Brain microvascular endothelial cell (primary cell): ENCODE data around the gene ADCY5.

Experiments used
- DNase-seq: peaks from one replicate; pipeline ENCODE4 v3.0.0-alpha.2; 2020
- H3K27ac ChIP-seq: fragments of 250-450 bp; sonication (Bioruptor Pico); 2 replicates; pipeline ENCODE4 v1.5.1; 2020; ENCODE audit warnings: mild to moderate bottlenecking, moderate library complexity
- H3K27me3 ChIP-seq: fragments of 250-450 bp; sonication (Bioruptor Pico); replicated peaks from 2 replicates; pipeline ENCODE4 v1.5.1; 2020; ENCODE audit warnings: mild to moderate bottlenecking
- H3K36me3 ChIP-seq: fragments of 250-450 bp; sonication (Bioruptor Pico); replicated peaks from 2 replicates; pipeline ENCODE4 v1.5.1; 2020; ENCODE audit warnings: mild to moderate bottlenecking
- H3K4me3 ChIP-seq: 2 replicates; pipeline ENCODE4 v1.5.1; 2011; ENCODE audit warnings: low read depth, mild to moderate bottlenecking, control low read depth, low read length, moderate library complexity
- CTCF ChIP-seq: IDR thresholded peaks from 2 replicates; pipeline ENCODE4 v1.5.1; 2011; ENCODE audit warnings: low read depth, mild to moderate bottlenecking, moderate library complexity, low read length, control low read depth, inconsistent platforms; ENCODE audit errors: missing control alignments
- in situ Hi-C: cut with HindIII; loops from 2 replicates; pipeline ENCODE4 v1.10.0; 2017; ENCODE audit warnings: low sequenced_read_pairs, low pct_ligation_motif_present

ADCY5 gene

DNA sequence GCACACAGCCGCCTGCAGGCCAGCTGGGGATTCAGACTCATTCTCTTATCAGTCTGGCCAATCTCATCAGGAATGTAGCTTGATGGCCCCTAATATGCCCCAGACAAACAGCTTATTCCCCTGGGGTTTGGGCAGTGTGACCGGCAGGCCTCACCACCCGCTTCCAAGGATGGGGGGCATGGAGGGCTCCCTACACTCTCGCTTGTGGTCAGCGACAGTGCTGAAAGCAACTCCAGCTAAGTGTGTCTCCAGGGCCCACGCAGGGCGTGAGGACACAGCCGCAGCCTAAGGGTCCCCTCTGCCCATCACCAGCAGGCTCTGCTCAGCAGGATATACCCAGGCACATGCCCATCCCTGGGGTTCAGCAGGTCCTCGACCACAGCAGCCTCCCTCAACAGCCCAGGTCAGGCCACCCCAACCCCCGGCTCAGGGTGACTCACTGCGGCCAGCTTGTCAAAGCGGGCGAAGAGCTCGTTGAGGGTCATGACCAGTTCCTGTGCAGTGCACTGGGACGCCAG lies 116.7 kb downstream of the ADCY5 start:
- no peak for TF ChIP-seq CTCF
- in situ Hi-C loops, result no loop called here
- no peaks in the 10 kb centered on the region for H3K36me3 ChIP-seq

GRCh38 chr3:123331651-123332050 lies 117.2 kb downstream of the ADCY5 start:
- Histone ChIP-seq H3K4me3 (no peak overlapping the region), H3K27me3 (peaks cover 3% of the 10 kb centered on the region), H3K36me3 (no peaks in the 10 kb centered on the region), H3K27ac (no peak overlapping the region)
- DNase-seq, result no peak
- TF ChIP-seq CTCF, result no peak
- in situ Hi-C loops, result no loop called here

More for the DNA sequence above, 116.7 kb downstream of the ADCY5 start:
- no peak for DNase-seq
- Histone ChIP-seq H3K27me3 (peaks cover 3% of the 10 kb centered on the region), H3K27ac (no peak overlapping the region), H3K4me3 (no peak overlapping the region)

- in situ Hi-C loops, result no loop called here
- no peak for TF ChIP-seq CTCF
- H3K27me3 ChIP-seq, result peaks cover 3% of the 10 kb centered on the region
- no peak for DNase-seq
- H3K36me3 ChIP-seq, result no peaks in the 10 kb centered on the region
- no peak overlapping the region for H3K4me3 ChIP-seq
- no peak overlapping the region for H3K27ac ChIP-seq
Observed at GRCh38 chr3:123331006-123331405, 117.9 kb downstream of the ADCY5 start.

GRCh38 chr3:123330441-123330991 lies 118.4 kb downstream of the ADCY5 start:
- in situ Hi-C loops, result no loop called here
- H3K27ac ChIP-seq, result no peak overlapping the region
- no peak for TF ChIP-seq CTCF

DNA sequence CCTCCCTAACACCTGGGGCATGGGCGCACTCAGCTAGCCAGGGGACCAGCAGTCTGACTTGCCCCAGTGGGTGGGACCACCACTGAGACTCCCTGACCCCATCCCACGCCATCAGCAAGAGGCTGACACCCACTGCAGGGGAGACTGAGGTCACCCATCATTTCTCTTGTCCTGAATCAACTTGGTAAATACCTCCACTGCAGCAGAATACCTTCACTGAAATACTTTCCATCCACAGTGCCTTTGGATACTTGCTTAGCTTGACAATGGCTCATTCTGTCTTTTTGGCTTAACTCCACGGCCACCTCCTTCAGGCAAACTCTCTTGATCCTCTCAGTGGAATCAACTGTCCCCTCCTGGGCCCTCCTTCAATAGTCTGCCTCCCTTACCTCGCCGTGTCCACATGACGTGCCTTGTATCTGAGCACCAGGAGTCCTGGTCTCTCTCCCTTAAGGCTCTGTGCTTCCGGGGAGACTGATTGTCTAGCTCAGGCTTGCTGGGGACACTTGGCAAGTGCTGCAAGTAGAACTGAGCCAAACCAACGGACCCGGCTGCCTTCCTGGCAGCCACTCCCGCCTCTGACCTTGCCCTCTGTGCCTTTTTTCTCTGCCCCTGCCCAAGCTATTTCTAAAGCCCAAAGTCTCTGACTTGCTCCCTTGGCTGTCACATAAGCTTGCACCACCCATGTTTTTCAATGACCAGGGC lies 119.1 kb downstream of the ADCY5 start:
- in situ Hi-C loops, result no loop called here
- TF ChIP-seq CTCF, result no peak
- no peak overlapping the region for H3K4me3 ChIP-seq
- H3K27me3 ChIP-seq, result peaks cover 3% of the 10 kb centered on the region
- H3K27ac ChIP-seq, result no peak overlapping the region
- H3K36me3 ChIP-seq, result no peaks in the 10 kb centered on the region
- DNase-seq, result no peak

More at GRCh38 chr3:123330441-123330991, 118.4 kb downstream of the ADCY5 start:
- Histone ChIP-seq H3K36me3 (no peaks in the 10 kb centered on the region), H3K27me3 (peaks cover 3% of the 10 kb centered on the region), H3K4me3 (no peak overlapping the region)
- no peak for DNase-seq
